Vagina (tissue), 2 donors: ENCODE results near the gene IL6R.

Source experiments
- POLR2A ChIP-seq, 2 donors: fragments of 450-650 bp; IDR thresholded peaks; one replicate each; pipeline ENCODE4 v1.6.1; 2017; ENCODE audit warnings: antibody characterized with exemption in 2 of 2, mild to moderate bottlenecking in 2 of 2, moderate library complexity in 2 of 2
- POLR2AphosphoS5 ChIP-seq, 2 donors: sonication (generic); formaldehyde crosslinking; IDR thresholded peaks; one replicate each; pipeline ENCODE4 v1.9.0; 2017; ENCODE audit warnings: antibody characterized with exemption in 2 of 2, mild to moderate bottlenecking in 2 of 2, low read depth in 1 of 2; ENCODE audit not compliant: insufficient read depth in 1 of 2

- TF ChIP-seq POLR2A (IDR thresholded peaks at IDR 0.05) (no peak), POLR2AphosphoS5 (IDR thresholded peaks at IDR 0.05; ENCODE audit: insufficient read depth in 1 of 2, low read depth in 1 of 2) (peak in 1 of 2 donors; percentile 7)
Measured at GRCh38 chr1:154502744-154503115, 97.6 kb downstream of the IL6R start.
